ENCODE results near the gene SDK1.
"Not testable (repeated sequence)": the region's sequence is repeated elsewhere in the genome, so short reads cannot be mapped to it uniquely, and the experiment has no call there.

The SDK1 gene

GRCh38 chr7:3579638-3580219 is 278.7 kb downstream of the SDK1 start:
- Histone ChIP-seq H2AFZ (ENCODE audit: low read depth, low read length) (no peak overlapping the region), H3K4me2 (ENCODE audit: insufficient read depth, low read length) (no peak overlapping the region), H3K4me1 (ENCODE audit: insufficient read depth, low read length) (no peaks in the 10 kb centered on the region), H4K20me1 (ENCODE audit: insufficient read depth, low read length) (no peaks in the 10 kb centered on the region), H3K36me3 (ENCODE audit: insufficient read depth, low read length) (no peaks in the 10 kb centered on the region), H3K27me3 (ENCODE audit: insufficient read depth, low read length, poor library complexity) (no peaks in the 10 kb centered on the region), H3K4me3 (ENCODE audit: low read depth in 1 of 2, low read length in 2 of 2) (no peak overlapping the region), H3K9ac (ENCODE audit: low read depth, low read length) (no peak overlapping the region), H3K27ac (ENCODE audit: low read length) (no peak overlapping the region), H3K9me3 (ENCODE audit: insufficient read depth, low read length, severe bottlenecking) (peaks cover 7% of the 10 kb centered on the region), H3K79me2 (ENCODE audit: insufficient read depth, low read length) (no peaks in the 10 kb centered on the region)
- ATAC-seq (ENCODE audit: insufficient read depth, low read depth): no peak
- DNase-seq: no peak
- no peak for TF ChIP-seq EZH2 (IDR thresholded peaks at IDR 0.05; ENCODE audit: borderline replicate concordance, low read depth, low read length, severe bottlenecking)
- TF ChIP-seq, protein P1, sequence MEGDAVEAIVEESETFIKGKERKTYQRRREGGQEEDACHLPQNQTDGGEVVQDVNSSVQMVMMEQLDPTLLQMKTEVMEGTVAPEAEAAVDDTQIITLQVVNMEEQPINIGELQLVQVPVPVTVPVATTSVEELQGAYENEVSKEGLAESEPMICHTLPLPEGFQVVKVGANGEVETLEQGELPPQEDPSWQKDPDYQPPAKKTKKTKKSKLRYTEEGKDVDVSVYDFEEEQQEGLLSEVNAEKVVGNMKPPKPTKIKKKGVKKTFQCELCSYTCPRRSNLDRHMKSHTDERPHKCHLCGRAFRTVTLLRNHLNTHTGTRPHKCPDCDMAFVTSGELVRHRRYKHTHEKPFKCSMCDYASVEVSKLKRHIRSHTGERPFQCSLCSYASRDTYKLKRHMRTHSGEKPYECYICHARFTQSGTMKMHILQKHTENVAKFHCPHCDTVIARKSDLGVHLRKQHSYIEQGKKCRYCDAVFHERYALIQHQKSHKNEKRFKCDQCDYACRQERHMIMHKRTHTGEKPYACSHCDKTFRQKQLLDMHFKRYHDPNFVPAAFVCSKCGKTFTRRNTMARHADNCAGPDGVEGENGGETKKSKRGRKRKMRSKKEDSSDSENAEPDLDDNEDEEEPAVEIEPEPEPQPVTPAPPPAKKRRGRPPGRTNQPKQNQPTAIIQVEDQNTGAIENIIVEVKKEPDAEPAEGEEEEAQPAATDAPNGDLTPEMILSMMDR (IDR thresholded peaks at IDR 0.05; ENCODE audit: borderline replicate concordance, extremely low read depth, low read length, poor library complexity, severe bottlenecking): no peak

DNA sequence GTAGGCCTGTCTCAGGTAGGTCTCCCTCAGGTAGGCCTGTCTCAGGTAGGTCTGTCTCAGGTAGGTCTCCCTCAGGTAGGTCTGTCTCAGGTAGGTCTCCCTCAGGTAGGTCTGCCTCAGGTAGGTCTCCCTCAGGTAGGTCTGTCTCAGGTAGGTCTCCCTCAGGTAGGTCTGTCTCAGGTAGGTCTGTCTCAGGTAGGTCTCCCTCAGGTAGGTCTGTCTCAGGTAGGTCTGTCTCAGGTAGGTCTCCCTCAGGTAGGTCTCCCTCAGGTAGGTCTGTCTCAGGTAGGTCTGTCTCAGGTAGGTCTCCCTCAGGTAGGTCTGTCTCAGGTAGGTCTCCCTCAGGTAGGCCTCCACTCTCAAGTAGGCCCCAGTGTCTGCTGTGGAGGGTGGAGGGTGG is 281.1 kb downstream of the SDK1 start:
- not testable (repeated sequence) for H3K79me2 ChIP-seq (ENCODE audit: insufficient read depth, low read length); H3K9ac ChIP-seq (ENCODE audit: low read depth, low read length); H3K4me2 ChIP-seq (ENCODE audit: insufficient read depth, low read length); H2AFZ ChIP-seq (ENCODE audit: low read depth, low read length); H3K36me3 ChIP-seq (ENCODE audit: insufficient read depth, low read length); H3K9me3 ChIP-seq (ENCODE audit: insufficient read depth, low read length, severe bottlenecking); H4K20me1 ChIP-seq (ENCODE audit: insufficient read depth, low read length); H3K4me3 ChIP-seq (ENCODE audit: low read depth in 1 of 2, low read length in 2 of 2); H3K4me1 ChIP-seq (ENCODE audit: insufficient read depth, low read length); DNase-seq; H3K27me3 ChIP-seq (ENCODE audit: insufficient read depth, low read length, poor library complexity); ATAC-seq (ENCODE audit: insufficient read depth, low read depth); H3K27ac ChIP-seq (ENCODE audit: low read length)

DNA sequence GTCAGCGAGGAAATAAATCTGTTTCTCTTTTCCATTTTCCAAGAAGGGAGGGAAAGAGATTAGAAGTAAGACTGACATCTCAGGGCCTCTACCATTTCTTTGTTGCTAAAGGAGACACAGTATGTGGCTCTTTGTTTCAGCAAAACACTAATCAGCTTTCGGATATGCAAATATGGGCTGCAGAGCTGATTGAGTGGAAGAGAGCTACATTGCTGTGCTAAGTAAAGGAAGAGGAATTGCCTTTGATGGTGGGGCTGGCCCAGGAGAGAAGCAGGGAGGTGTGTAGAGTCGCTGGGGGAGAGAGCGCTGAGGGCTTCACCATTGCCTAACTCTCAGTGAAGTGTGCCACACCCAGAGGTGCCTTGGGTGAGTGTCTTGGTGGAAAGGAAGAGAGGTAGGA is 284.8 kb downstream of the SDK1 start:
- Histone ChIP-seq H3K4me3 (ENCODE audit: low read depth in 1 of 2, low read length in 2 of 2) (no peak overlapping the region), H4K20me1 (ENCODE audit: insufficient read depth, low read length) (no peaks in the 10 kb centered on the region), H3K27me3 (ENCODE audit: insufficient read depth, low read length, poor library complexity) (no peaks in the 10 kb centered on the region), H3K79me2 (ENCODE audit: insufficient read depth, low read length) (no peaks in the 10 kb centered on the region), H3K9me3 (ENCODE audit: insufficient read depth, low read length, severe bottlenecking) (no peaks in the 10 kb centered on the region), H3K9ac (ENCODE audit: low read depth, low read length) (no peak overlapping the region), H3K4me2 (ENCODE audit: insufficient read depth, low read length) (no peak overlapping the region), H2AFZ (ENCODE audit: low read depth, low read length) (no peak overlapping the region), H3K27ac (ENCODE audit: low read length) (no peak overlapping the region), H3K4me1 (ENCODE audit: insufficient read depth, low read length) (no peaks in the 10 kb centered on the region), H3K36me3 (ENCODE audit: insufficient read depth, low read length) (no peaks in the 10 kb centered on the region)
- ATAC-seq (ENCODE audit: insufficient read depth, low read depth) (no peak), DNase-seq (no peak)
- no peak for TF ChIP-seq EZH2 (IDR thresholded peaks at IDR 0.05; ENCODE audit: borderline replicate concordance, low read depth, low read length, severe bottlenecking)
- TF ChIP-seq, protein P1 (IDR thresholded peaks at IDR 0.05; ENCODE audit: borderline replicate concordance, extremely low read depth, low read length, poor library complexity, severe bottlenecking): no peak

- Histone ChIP-seq H3K9ac (ENCODE audit: low read depth, low read length) (no peak overlapping the region), H2AFZ (ENCODE audit: low read depth, low read length) (no peak overlapping the region), H3K27me3 (ENCODE audit: insufficient read depth, low read length, poor library complexity) (peaks cover 5% of the 10 kb centered on the region), H3K9me3 (ENCODE audit: insufficient read depth, low read length, severe bottlenecking) (no peaks in the 10 kb centered on the region), H3K79me2 (ENCODE audit: insufficient read depth, low read length) (no peaks in the 10 kb centered on the region), H3K4me1 (ENCODE audit: insufficient read depth, low read length) (no peaks in the 10 kb centered on the region), H3K27ac (ENCODE audit: low read length) (no peak overlapping the region), H4K20me1 (ENCODE audit: insufficient read depth, low read length) (no peaks in the 10 kb centered on the region), H3K4me2 (ENCODE audit: insufficient read depth, low read length) (no peak overlapping the region), H3K36me3 (ENCODE audit: insufficient read depth, low read length) (no peaks in the 10 kb centered on the region), H3K4me3 (ENCODE audit: low read depth in 1 of 2, low read length in 2 of 2) (no peak overlapping the region)
- TF ChIP-seq, protein P1 (IDR thresholded peaks at IDR 0.05; ENCODE audit: borderline replicate concordance, extremely low read depth, low read length, poor library complexity, severe bottlenecking): no peak
- no peak for TF ChIP-seq EZH2 (IDR thresholded peaks at IDR 0.05; ENCODE audit: borderline replicate concordance, low read depth, low read length, severe bottlenecking)
- DNase-seq: no peak
- no peak for ATAC-seq (ENCODE audit: insufficient read depth, low read depth)
Observed at GRCh38 chr7:3588341-3588740, 287.3 kb downstream of the SDK1 start.
